ENCODE results near the gene DDX56. TPM values are rescaled to one million over a fixed set of nuclear protein-coding genes. Genes with fewer than 3 reads are reported as not detected.
A peak's percentile ranks its signal among the peaks of the same experiment; 100 is the strongest.

The DDX56 gene
- total RNA-seq, 1 donor = 48.4 TPM

GRCh38 chr7:44595934-44596635 lies 22.4 kb upstream of the DDX56 start:
- no peak for TF ChIP-seq CTCF (IDR thresholded peaks at IDR 0.05; ENCODE audit: insufficient read depth, low read length)
- peak; percentile 67 for DNase-seq (ENCODE audit: low read depth)
- no peak overlapping the region for H3K4me3 ChIP-seq (ENCODE audit: low read depth, low read length)

- no peak overlapping the region for H3K4me3 ChIP-seq (ENCODE audit: low read depth, low read length)
- TF ChIP-seq CTCF (IDR thresholded peaks at IDR 0.05; ENCODE audit: insufficient read depth, low read length) = no peak
- DNase-seq (ENCODE audit: low read depth) = peak; percentile 22
These were observed 17.2 kb upstream of the DDX56 start for GRCh38 chr7:44590910-44591309.

GRCh38 chr7:44587843-44588711 lies 14.4 kb upstream of the DDX56 start:
- H3K4me3 ChIP-seq (ENCODE audit: low read depth, low read length) = no peak overlapping the region
- TF ChIP-seq CTCF (IDR thresholded peaks at IDR 0.05; ENCODE audit: insufficient read depth, low read length) = peak; percentile 60
- peak; percentile 83 for DNase-seq (ENCODE audit: low read depth)

- peak overlapping the region; percentile 72 for H3K4me3 ChIP-seq (ENCODE audit: low read depth, low read length)
- DNase-seq (ENCODE audit: low read depth) = no peak
- TF ChIP-seq CTCF (IDR thresholded peaks at IDR 0.05; ENCODE audit: insufficient read depth, low read length) = no peak
These were observed 9.6 kb upstream of the DDX56 start for GRCh38 chr7:44583146-44583865.

- peak within 1 kb of the TSS; percentile 95 for H3K4me3 ChIP-seq (ENCODE audit: low read depth, low read length)
- TF ChIP-seq CTCF (IDR thresholded peaks at IDR 0.05; ENCODE audit: insufficient read depth, low read length) = no peak
- peak; percentile 99 for DNase-seq (ENCODE audit: low read depth)
These were observed 8.3 kb upstream of the DDX56 start, which contains the start of gene TMED4 for GRCh38 chr7:44581879-44582603. TMED4 (minus strand) TSS chr7:44582231; CDS start chr7:44582206, 25 bp downstream.
